KMS-11 (cell line): ENCODE data around the gene SNRPB.

Experiments used
- H2AFZ ChIP-seq: fragments of 200-600 bp; sonication (generic); 2 replicates; pipeline ENCODE4 v1.6.1; 2016; ENCODE audit warnings: antibody characterized with exemption, mixed run types, low read depth
- H3K27ac ChIP-seq: fragments of 200-600 bp; sonication (generic); 2 replicates; pipeline ENCODE4 v1.6.1; 2016; ENCODE audit warnings: mild to moderate bottlenecking, mixed run types
- H3K27me3 ChIP-seq: fragments of 200-600 bp; sonication (generic); 2 replicates; pipeline ENCODE4 v1.6.1; 2017; ENCODE audit warnings: mild to moderate bottlenecking, low read depth, mixed run types, moderate library complexity; ENCODE audit not compliant: insufficient read depth
- H3K36me3 ChIP-seq: fragments of 200-600 bp; sonication (generic); 2 replicates; pipeline ENCODE4 v1.6.1; 2017; ENCODE audit warnings: mild to moderate bottlenecking, mixed run types; ENCODE audit not compliant: insufficient read depth
- H3K4me1 ChIP-seq: fragments of 200-600 bp; sonication (generic); 2 replicates; pipeline ENCODE4 v1.6.1; 2016; ENCODE audit warnings: mild to moderate bottlenecking, low read depth, mixed run types; ENCODE audit not compliant: poor library complexity, severe bottlenecking
- H3K4me2 ChIP-seq: fragments of 200-600 bp; sonication (generic); 2 replicates; pipeline ENCODE4 v1.7.0; 2016; ENCODE audit warnings: mild to moderate bottlenecking, mixed run types
- H3K4me3 ChIP-seq: fragments of 200-600 bp; sonication (generic); IDR thresholded peaks from 2 replicates; pipeline ENCODE4 v1.6.1; 2017; ENCODE audit warnings: low read depth, low read length, mixed read lengths; ENCODE audit not compliant: insufficient read depth
- H3K79me2 ChIP-seq: fragments of 200-600 bp; sonication (generic); 2 replicates; pipeline ENCODE4 v1.6.1; 2016; ENCODE audit warnings: low read depth, mixed run types; ENCODE audit not compliant: insufficient read depth
- H3K9ac ChIP-seq: fragments of 200-600 bp; sonication (generic); 2 replicates; pipeline ENCODE4 v1.6.1; 2016; ENCODE audit warnings: mild to moderate bottlenecking, mixed run types
- H4K20me1 ChIP-seq: fragments of 200-600 bp; sonication (generic); 2 replicates; pipeline ENCODE4 v1.6.1; 2016; ENCODE audit warnings: mild to moderate bottlenecking, mixed run types; ENCODE audit not compliant: insufficient read depth
- TF ChIP-seq, protein P1 (sequence below): fragments of 200-600 bp; sonication (generic); conservative IDR thresholded peaks from 2 replicates; pipeline ENCODE4 v1.6.1; 2017; ENCODE audit warnings: low read depth, mild to moderate bottlenecking, antibody characterized with exemption, low read length, moderate library complexity, mixed read lengths

SNRPB gene

DNA sequence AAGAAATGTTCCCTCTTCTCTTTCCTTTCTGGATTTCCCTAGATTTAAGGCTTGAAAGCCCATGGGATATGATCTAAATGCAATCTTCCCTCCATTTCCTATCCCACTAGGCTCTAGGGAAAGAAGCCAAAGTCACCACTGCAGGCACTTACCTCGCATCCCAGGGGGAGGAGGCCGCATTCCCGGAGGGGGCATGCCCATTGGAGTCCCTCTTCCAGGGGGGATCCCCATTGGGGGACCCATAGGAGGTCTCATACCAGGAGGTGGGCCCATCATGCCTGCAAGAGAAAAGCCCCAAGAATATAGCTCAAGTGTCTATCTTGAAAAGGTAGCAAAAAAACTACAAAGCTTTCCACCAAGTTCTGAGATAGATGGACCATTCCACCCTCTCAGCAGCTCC lies 8.1 kb downstream of the SNRPB start:
- Histone ChIP-seq H3K4me3 (no peak overlapping the region), H2AFZ (no peak overlapping the region), H3K4me2 (no peak overlapping the region), H3K4me1 (no peaks in the 10 kb centered on the region), H3K36me3 (no peaks in the 10 kb centered on the region; the same call in 1 of the 2 replicates), H4K20me1 (no peaks in the 10 kb centered on the region), H3K27ac (no peak overlapping the region), H3K27me3 (no peaks in the 10 kb centered on the region), H3K79me2 (peaks cover 15% of the 10 kb centered on the region), H3K9ac (no peak overlapping the region)
- TF ChIP-seq, protein P1, sequence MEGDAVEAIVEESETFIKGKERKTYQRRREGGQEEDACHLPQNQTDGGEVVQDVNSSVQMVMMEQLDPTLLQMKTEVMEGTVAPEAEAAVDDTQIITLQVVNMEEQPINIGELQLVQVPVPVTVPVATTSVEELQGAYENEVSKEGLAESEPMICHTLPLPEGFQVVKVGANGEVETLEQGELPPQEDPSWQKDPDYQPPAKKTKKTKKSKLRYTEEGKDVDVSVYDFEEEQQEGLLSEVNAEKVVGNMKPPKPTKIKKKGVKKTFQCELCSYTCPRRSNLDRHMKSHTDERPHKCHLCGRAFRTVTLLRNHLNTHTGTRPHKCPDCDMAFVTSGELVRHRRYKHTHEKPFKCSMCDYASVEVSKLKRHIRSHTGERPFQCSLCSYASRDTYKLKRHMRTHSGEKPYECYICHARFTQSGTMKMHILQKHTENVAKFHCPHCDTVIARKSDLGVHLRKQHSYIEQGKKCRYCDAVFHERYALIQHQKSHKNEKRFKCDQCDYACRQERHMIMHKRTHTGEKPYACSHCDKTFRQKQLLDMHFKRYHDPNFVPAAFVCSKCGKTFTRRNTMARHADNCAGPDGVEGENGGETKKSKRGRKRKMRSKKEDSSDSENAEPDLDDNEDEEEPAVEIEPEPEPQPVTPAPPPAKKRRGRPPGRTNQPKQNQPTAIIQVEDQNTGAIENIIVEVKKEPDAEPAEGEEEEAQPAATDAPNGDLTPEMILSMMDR: no peak

- no peak overlapping the region for H3K9ac ChIP-seq
- no peak overlapping the region for H3K4me2 ChIP-seq
- H3K27ac ChIP-seq: no peak overlapping the region
- H3K4me3 ChIP-seq: no peak overlapping the region
- H3K27me3 ChIP-seq: no peaks in the 10 kb centered on the region
- H3K79me2 ChIP-seq: no peaks in the 10 kb centered on the region
- H3K36me3 ChIP-seq: no peaks in the 10 kb centered on the region; the same call in 1 of the 2 replicates
- H4K20me1 ChIP-seq: no peaks in the 10 kb centered on the region
- no peaks in the 10 kb centered on the region for H3K4me1 ChIP-seq
- TF ChIP-seq, protein P1: no peak
- no peak overlapping the region for H2AFZ ChIP-seq
Measured at GRCh38 chr20:2460752-2461424, 9.7 kb downstream of the SNRPB start.

- Histone ChIP-seq H3K4me1 (no peaks in the 10 kb centered on the region), H3K4me2 (no peak overlapping the region), H3K9ac (no peak overlapping the region), H3K36me3 (no peaks in the 10 kb centered on the region; the same call in 1 of the 2 replicates), H3K27ac (no peak overlapping the region), H2AFZ (no peak overlapping the region), H3K4me3 (no peak overlapping the region), H3K27me3 (no peaks in the 10 kb centered on the region), H4K20me1 (no peaks in the 10 kb centered on the region), H3K79me2 (no peaks in the 10 kb centered on the region)
- TF ChIP-seq, protein P1: no peak
Measured at GRCh38 chr20:2459981-2460751, 10.4 kb downstream of the SNRPB start.

DNA sequence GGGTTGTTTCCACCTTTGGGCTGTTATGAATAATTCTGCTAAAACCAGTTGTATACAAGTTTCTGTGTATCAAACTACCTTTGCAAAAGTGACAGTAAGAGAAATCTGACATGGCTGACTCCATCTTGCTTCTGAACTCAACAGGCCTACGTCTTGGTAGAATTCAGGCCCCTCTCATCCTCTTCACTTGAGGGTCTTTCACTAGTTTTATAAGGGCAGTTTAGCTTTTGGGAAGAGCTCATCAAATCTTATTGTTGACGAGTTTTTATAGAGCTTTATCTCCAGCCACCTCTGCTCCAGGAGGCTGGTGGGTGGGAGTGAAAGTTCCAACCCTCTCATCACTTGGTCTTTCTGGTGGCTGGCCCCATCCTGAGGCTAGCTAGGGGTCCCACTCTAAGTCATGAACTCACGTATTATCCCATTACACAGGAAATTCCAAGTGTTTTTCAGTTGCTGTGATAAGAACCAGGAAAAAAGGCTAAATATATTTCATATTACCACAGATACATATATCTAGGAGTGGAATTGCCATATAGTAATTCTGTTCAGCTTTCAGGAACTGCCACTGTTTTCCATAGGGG lies 11.6 kb downstream of the SNRPB start:
- Histone ChIP-seq H3K4me1 (no peaks in the 10 kb centered on the region), H3K36me3 (no peaks in the 10 kb centered on the region), H2AFZ (no peak overlapping the region), H4K20me1 (no peaks in the 10 kb centered on the region), H3K79me2 (no peaks in the 10 kb centered on the region), H3K4me2 (no peak overlapping the region), H3K27me3 (no peaks in the 10 kb centered on the region), H3K4me3 (no peak overlapping the region), H3K9ac (no peak overlapping the region), H3K27ac (no peak overlapping the region)
- TF ChIP-seq, protein P1: no peak
